HG03095 (cell line): ENCODE measurements around the gene CCR5.

ENCODE experiments used
- ATAC-seq: cut with Tn5 transposase; IDR thresholded peaks from one replicate; pipeline ENCODE4 v1.9.1; 2021; ENCODE audit warnings: moderate library complexity; ENCODE audit not compliant: unreplicated experiment

The CCR5 gene

GRCh38 chr3:46406788-46407611, 36.3 kb downstream of the CCR5 start, which contains the start of the genes CCR5AS and CCRL2:
CCR5AS (minus strand) TSS chr3:46407066.
CCRL2 (plus strand) TSS chr3:46407259; CDS start chr3:46408080, 821 bp downstream.
- no peak for ATAC-seq

- no peak for ATAC-seq
Measured at GRCh38 chr3:46407970-46408369, 37.2 kb downstream of the CCR5 start.

- ATAC-seq, result no peak
Measured at GRCh38 chr3:46408853-46409252, 38.1 kb downstream of the CCR5 start.

GRCh38 chr3:46409739-46410489, 39.2 kb downstream of the CCR5 start:
- no peak for ATAC-seq

- no peak for ATAC-seq
Measured at GRCh38 chr3:46410669-46411068, 39.9 kb downstream of the CCR5 start.

- ATAC-seq, result no peak
Measured at GRCh38 chr3:46411271-46411670, 40.5 kb downstream of the CCR5 start.

GRCh38 chr3:46412786-46413298, 42.1 kb downstream of the CCR5 start:
- ATAC-seq, result no peak

GRCh38 chr3:46413951-46414350, 43.2 kb downstream of the CCR5 start:
- ATAC-seq, result no peak

- no peak for ATAC-seq
Measured at GRCh38 chr3:46414739-46415138, 44.0 kb downstream of the CCR5 start.

- ATAC-seq, result no peak
Measured at GRCh38 chr3:46416125-46416810, 45.5 kb downstream of the CCR5 start.

- no peak for ATAC-seq
Measured at GRCh38 chr3:46416811-46417510, 46.2 kb downstream of the CCR5 start.

- no peak for ATAC-seq
Measured at GRCh38 chr3:46417841-46418611, 47.3 kb downstream of the CCR5 start.

- ATAC-seq, result no peak
Measured at GRCh38 chr3:46419816-46420215, 49.1 kb downstream of the CCR5 start.

GRCh38 chr3:46420931-46421330, 50.2 kb downstream of the CCR5 start:
- no peak for ATAC-seq

- no peak for ATAC-seq
Measured at GRCh38 chr3:46422617-46423016, 51.9 kb downstream of the CCR5 start.

GRCh38 chr3:46423588-46423987, 52.8 kb downstream of the CCR5 start:
- no peak for ATAC-seq
